NK-92 treated with Interleukin-12 subunit alpha and Interleukin-12 subunit beta, amount 100 ng/mL, for 24 hours (cell line): Measurements from ENCODE around the gene GLIS1.

Experiments used
- DNase-seq: peaks from one replicate; lab custom pipeline; 2025; lab: John Stamatoyannopoulos, UW

GLIS1 gene

GRCh38 chr1:53593758-53594380 is 145.1 kb downstream of the GLIS1 start:
- no peak for DNase-seq

GRCh38 chr1:53592985-53593757 is 145.8 kb downstream of the GLIS1 start:
- no peak for DNase-seq

GRCh38 chr1:53592521-53592982 is 146.4 kb downstream of the GLIS1 start:
- DNase-seq, result no peak

- no peak for DNase-seq
These were observed 147.0 kb downstream of the GLIS1 start for GRCh38 chr1:53591924-53592323.

- no peak for DNase-seq
These were observed 148.1 kb downstream of the GLIS1 start for GRCh38 chr1:53590531-53591515.

DNA sequence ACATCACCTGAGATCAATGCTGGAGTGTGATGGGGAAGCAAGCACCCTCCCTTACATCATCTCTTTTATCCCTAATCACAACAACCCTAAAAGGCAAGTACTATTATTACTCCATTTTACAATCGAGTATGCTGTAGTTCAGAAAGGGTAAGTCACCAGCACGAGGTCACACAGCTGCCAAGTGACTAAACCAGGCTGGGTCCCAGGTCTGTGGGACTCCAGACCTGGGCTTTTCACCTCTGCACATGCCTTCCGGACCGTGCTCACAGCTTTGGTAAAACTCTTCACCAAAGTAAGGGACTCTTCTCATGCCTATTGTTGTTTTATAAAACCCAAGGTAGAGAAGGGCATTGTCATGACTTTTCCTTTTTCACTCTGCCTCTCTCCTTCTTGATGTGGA is 148.9 kb downstream of the GLIS1 start:
- DNase-seq, result no peak

DNA sequence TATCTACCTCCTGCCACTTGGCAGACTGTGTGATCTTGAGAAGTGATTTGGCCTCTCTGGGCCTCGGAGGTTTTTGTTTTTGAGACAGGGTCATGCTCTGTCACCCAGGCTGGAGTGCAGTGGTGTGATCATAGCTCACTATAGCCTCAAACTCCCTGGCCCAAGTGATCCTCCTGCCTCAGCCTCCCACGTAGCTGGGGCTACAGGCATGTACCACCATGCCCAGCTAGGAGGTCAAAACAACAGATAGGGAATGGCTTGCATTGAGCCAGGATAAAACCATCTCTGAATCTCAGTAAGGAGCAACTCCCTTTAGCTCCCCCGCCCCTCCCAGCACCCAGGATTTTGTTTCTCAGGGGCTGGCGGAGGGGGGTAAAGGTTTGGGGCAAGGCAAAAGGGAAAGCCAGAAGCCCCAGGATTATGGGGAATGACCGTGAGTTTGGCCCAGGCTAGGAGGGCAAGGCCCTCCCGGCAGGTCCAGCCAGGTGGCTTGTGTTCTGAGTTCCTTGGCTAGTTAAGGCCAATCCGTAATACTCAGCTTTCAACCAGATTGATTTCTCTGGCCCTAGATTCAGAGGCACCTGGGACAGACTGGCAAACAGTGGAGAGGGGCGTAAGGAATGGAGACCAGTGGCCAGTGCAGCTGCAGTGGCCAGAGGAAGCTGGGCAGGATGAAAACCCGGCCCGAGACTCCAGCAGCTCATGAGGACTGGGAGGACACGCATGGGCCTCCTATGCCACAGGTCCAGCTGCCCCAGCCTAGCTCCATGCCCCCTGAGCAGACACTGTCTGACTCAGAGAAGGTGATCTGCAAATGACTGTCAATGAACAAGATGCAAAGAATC is 149.7 kb downstream of the GLIS1 start:
- no peak for DNase-seq

- no peak for DNase-seq
These were observed 150.7 kb downstream of the GLIS1 start for GRCh38 chr1:53588053-53588779.

GRCh38 chr1:53587252-53587988 is 151.5 kb downstream of the GLIS1 start:
- no peak for DNase-seq

DNA sequence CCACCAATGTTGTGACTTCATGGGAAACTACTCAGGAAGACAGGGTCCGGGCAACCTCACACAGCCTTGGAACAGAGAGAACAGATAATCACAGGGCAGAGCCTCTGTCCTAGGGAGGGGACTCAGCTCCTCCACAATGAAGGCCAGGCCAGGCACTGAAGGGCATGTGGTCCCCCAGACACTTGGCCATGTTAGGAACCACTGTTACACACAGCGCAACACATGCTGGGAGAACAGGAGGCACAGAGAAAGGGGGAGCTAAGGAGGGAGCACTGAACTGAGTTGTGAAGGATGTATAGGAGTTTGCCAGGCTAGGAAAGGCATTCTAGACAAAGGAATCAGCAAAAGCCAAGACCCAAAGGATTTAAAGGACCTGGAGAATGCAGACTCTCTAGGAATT is 152.2 kb downstream of the GLIS1 start:
- no peak for DNase-seq

DNA sequence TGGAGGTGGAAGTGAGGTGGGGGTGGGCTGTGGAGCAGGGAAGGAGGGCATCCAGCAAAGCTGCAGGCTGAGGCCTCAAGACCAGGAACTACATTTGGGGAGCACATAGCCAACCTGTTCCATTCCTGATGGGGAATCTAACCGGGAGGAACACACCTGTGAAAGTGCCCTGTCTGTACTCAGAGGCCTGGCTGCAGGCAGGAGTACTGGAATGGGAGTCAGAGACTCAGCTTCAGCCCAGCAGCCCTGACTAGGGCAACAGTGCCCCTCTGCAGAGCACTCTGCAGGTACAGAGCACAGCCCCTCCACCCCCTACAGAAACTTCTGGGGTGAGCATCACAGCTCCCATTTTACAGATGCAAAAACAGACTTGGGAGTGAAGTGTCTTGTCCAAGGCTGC is 153.4 kb downstream of the GLIS1 start:
- DNase-seq, result no peak

- peak; percentile 75 for DNase-seq
These were observed 153.8 kb downstream of the GLIS1 start for GRCh38 chr1:53585129-53585528.

DNA sequence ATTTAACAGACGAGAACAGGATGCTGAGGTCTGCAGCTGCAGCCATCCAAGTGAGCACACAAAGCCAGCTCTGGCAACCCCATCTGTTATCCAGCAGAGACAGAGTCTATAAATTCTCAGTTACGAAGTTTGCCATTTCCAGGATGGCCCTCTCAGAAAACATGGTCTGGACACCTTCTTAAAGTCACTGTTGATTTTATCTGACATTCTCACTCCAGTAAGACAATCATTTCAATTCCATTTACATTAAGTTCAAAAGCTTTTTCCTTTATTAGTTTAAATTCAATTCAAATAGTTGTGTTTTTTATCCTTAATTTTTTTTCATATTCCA is 154.2 kb downstream of the GLIS1 start:
- DNase-seq, result no peak

GRCh38 chr1:53583868-53584776 is 154.8 kb downstream of the GLIS1 start:
- DNase-seq, result no peak

- DNase-seq, result no peak
These were observed 155.7 kb downstream of the GLIS1 start for GRCh38 chr1:53583021-53583867.

- peak; percentile 93 for DNase-seq
These were observed 156.5 kb downstream of the GLIS1 start for GRCh38 chr1:53582211-53583020.

DNA sequence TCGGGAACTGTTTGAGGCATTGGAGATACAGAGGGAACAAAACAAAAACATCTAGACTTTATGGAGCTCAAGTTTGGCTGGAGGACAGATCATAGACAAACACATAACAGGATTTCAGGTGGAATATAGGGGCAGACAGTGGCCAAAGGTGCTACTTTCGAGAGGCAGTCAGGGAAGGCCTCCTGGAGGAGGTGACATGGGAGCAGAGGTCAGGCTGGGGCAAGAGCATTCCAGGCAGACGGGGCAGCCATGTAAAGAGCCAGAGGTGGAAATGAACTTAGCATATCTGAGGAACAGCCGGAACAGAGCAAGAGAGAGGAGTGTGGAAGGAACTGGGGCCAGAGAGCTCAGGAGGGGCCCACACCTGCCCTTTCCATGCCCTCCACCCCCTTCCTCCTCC is 157.5 kb downstream of the GLIS1 start:
- no peak for DNase-seq
